HepG2 (cell line): ENCODE results near the gene GPS1. TPM values are rescaled to one million over a fixed set of nuclear protein-coding genes. Genes with fewer than 3 reads are reported as not detected.
A peak's percentile ranks its signal among the peaks of the same experiment; 100 is the strongest.

Experiments
- ATAC-seq: fragments of 200-7000 bp; cut with Tn5 transposase; 3 replicates; pipeline ENCODE4 v1.9.1; 2020; ENCODE audit warnings: mild to moderate bottlenecking, moderate library complexity
- BruUV-seq: library from RNA; stranded (reverse); fragments of 400-500 nt; replicated peaks from 2 replicates; lab custom pipeline; 2021; lab: Mats Ljungman, UMichigan
- CTCF ChIA-PET: fragments of 300-600 bp; formaldehyde crosslinking; extraction: SDS; loops from one replicate; lab custom pipeline; 2021; ENCODE audit warnings: low total read pairs, inconsistent platforms, low intra/inter-chr PET ratio; lab: Yijun Ruan, JAX
- POLR2A ChIA-PET: fragments of 350-600 bp; sonication (Branson Sonifier 250); formaldehyde crosslinking; loops from one replicate; lab custom pipeline; 2020; ENCODE audit warnings: antibody characterized with exemption, inconsistent platforms; lab: Yijun Ruan, JAX
- DNase-seq: peaks from one replicate; pipeline ENCODE4 v3.0.0-alpha.2; 2015; ENCODE audit warnings: low spot score
- FAIRE-seq: peaks from 3 replicates; lab custom pipeline; 2011; peaks lifted over from hg19 to GRCh38; lab: Jason Lieb, UNC
- H2AFZ ChIP-seq: one replicate; pipeline ENCODE4 v1.6.1; 2011; ENCODE audit warnings: low read length, inconsistent platforms
- H3K27ac ChIP-seq: fragments of 300-600 bp; 3 replicates; pipeline ENCODE4 v1.8.0; 2011; ENCODE audit warnings: mixed run types, mild to moderate bottlenecking, mixed read lengths, low read length, inconsistent platforms; ENCODE audit not compliant: insufficient read depth; ENCODE audit errors: extremely low read length
- H3K27me3 ChIP-seq, 2 experiments: fragments of 200-600 bp in 1 of 2; 2 replicates in 1 of 2; 3 replicates in 1 of 2; pipeline versions ENCODE4 v1.6.0 to v1.8.0; 2011; ENCODE audit warnings: low read length in 2 of 2, mild to moderate bottlenecking in 2 of 2, moderate library complexity in 2 of 2, inconsistent platforms in 1 of 2; ENCODE audit not compliant: insufficient read depth in 2 of 2, control insufficient read depth in 1 of 2
- H3K36me3 ChIP-seq, 2 experiments: fragments of 200-600 bp in 1 of 2; replicated peaks in 1 of 2; 2 replicates in 1 of 2; 3 replicates in 1 of 2; pipeline versions ENCODE4 v1.5.1 to v1.8.0; 2011; ENCODE audit warnings: low read length in 2 of 2, inconsistent platforms in 1 of 2; ENCODE audit not compliant: insufficient read depth in 2 of 2, control insufficient read depth in 1 of 2
- H3K4me1 ChIP-seq: 2 replicates; pipeline ENCODE4 v1.5.1; 2012; ENCODE audit warnings: low read length, inconsistent platforms; ENCODE audit not compliant: insufficient read depth
- H3K4me2 ChIP-seq: 2 replicates; pipeline ENCODE4 v1.6.0; 2011; ENCODE audit warnings: low read depth, low read length, inconsistent platforms
- H3K4me3 ChIP-seq, 3 experiments: fragments of 200-600 bp in 1 of 3; sonication (generic), shearing (Covaris generic) in 1 of 3; replicated peaks in 1 of 3; 2 replicates each; pipeline ENCODE4 v1.5.1; 2011 to 2016; ENCODE audit warnings: low read length in 3 of 3, inconsistent platforms in 2 of 3, low read depth in 2 of 3, mild to moderate bottlenecking in 2 of 3, control low read depth in 1 of 3, mixed read lengths in 1 of 3; ENCODE audit not compliant: insufficient read depth in 1 of 3
- H3K79me2 ChIP-seq: one replicate; pipeline ENCODE4 v1.6.1; 2011; ENCODE audit warnings: low read length, inconsistent platforms; ENCODE audit not compliant: insufficient read depth
- H3K9ac ChIP-seq: 2 replicates; pipeline ENCODE4 v1.6.0; 2011; ENCODE audit warnings: mild to moderate bottlenecking, low read depth, low read length, inconsistent platforms; ENCODE audit not compliant: insufficient read depth
- H3K9me3 ChIP-seq: 2 replicates; pipeline ENCODE4 v1.5.1; 2012; ENCODE audit warnings: mild to moderate bottlenecking, low read length
- H4K20me1 ChIP-seq: 2 replicates; pipeline ENCODE4 v1.6.0; 2011; ENCODE audit warnings: inconsistent platforms, mild to moderate bottlenecking, low read length, moderate library complexity; ENCODE audit not compliant: insufficient read depth
- AGO1 ChIP-seq: fragments of 200-400 bp; formaldehyde crosslinking; IDR thresholded peaks from 2 replicates; pipeline ENCODE4 v1.6.1; 2017; ENCODE audit warnings: mild to moderate bottlenecking, low read depth, low read length, moderate library complexity; ENCODE audit not compliant: poor library complexity, severe bottlenecking
- DNMT1 ChIP-seq: sonication (generic); formaldehyde crosslinking; IDR thresholded peaks from 2 replicates; pipeline ENCODE4 v1.5.1; 2020; ENCODE audit warnings: mild to moderate bottlenecking, missing genetic modification reagents
- HNF4G ChIP-seq, 2 experiments: sonication (generic) in 1 of 2; formaldehyde crosslinking in 1 of 2; IDR thresholded peaks; 2 replicates each; pipeline versions ENCODE4 v1.4.0 to v1.6.1; 2011 to 2020; ENCODE audit warnings: borderline replicate concordance in 2 of 2, low read depth in 2 of 2, mild to moderate bottlenecking in 2 of 2, low read length in 1 of 2, missing genetic modification reagents in 1 of 2, moderate library complexity in 1 of 2
- KLF15 ChIP-seq: sonication (generic); formaldehyde crosslinking; IDR thresholded peaks from 2 replicates; pipeline ENCODE4 v1.8.1; 2023; ENCODE audit warnings: borderline replicate concordance, mild to moderate bottlenecking, inconsistent platforms, missing genetic modification reagents, mixed read lengths
- KLF9 ChIP-seq: IDR thresholded peaks from 2 replicates; pipeline ENCODE4 v1.6.1; 2016; ENCODE audit warnings: low read depth
- MXD3 ChIP-seq: IDR thresholded peaks from 2 replicates; pipeline ENCODE4 v1.6.1; 2016; ENCODE audit warnings: mild to moderate bottlenecking, missing biosample characterization, missing genetic modification reagents
- SAP130 ChIP-seq: IDR thresholded peaks from 2 replicates; pipeline ENCODE4 v1.6.1; 2016; ENCODE audit warnings: low read depth
- SETDB1 ChIP-seq: sonication (generic); formaldehyde crosslinking; IDR thresholded peaks from 2 replicates; pipeline ENCODE4 v1.5.1; 2020; ENCODE audit warnings: missing genetic modification reagents, mild to moderate bottlenecking, borderline replicate concordance
- SIN3A ChIP-seq: IDR thresholded peaks from 2 replicates; pipeline ENCODE4 v1.6.1; 2011; ENCODE audit warnings: low read depth, mild to moderate bottlenecking, control low read depth, low read length, borderline replicate concordance
- SRSF1 ChIP-seq: fragments of 200-400 bp; formaldehyde crosslinking; optimal IDR thresholded peaks from 2 replicates; pipeline ENCODE3; 2017; ENCODE audit warnings: mild to moderate bottlenecking, low read depth, low read length, moderate library complexity
- ZNF124 ChIP-seq: sonication (generic); formaldehyde crosslinking; IDR thresholded peaks from 2 replicates; pipeline ENCODE4 v1.4.0; 2020; ENCODE audit warnings: missing genetic modification reagents
- ZNF383 ChIP-seq: sonication (generic); formaldehyde crosslinking; IDR thresholded peaks from 2 replicates; pipeline ENCODE4 v1.4.0; 2020; ENCODE audit warnings: missing genetic modification reagents, mild to moderate bottlenecking, borderline replicate concordance
- ZNF546 ChIP-seq: sonication (generic); formaldehyde crosslinking; conservative IDR thresholded peaks from 2 replicates; pipeline ENCODE4 v1.8.1; 2023; ENCODE audit warnings: mild to moderate bottlenecking, missing genetic modification reagents
- ZNF567 ChIP-seq: sonication (generic); formaldehyde crosslinking; IDR thresholded peaks from 2 replicates; pipeline ENCODE4 v1.8.1; 2023; ENCODE audit warnings: mild to moderate bottlenecking, missing genetic modification reagents, borderline replicate concordance
- ZNF619 ChIP-seq: sonication (generic); formaldehyde crosslinking; IDR thresholded peaks from 2 replicates; pipeline ENCODE4 v1.4.0; 2020; ENCODE audit warnings: mild to moderate bottlenecking, missing genetic modification reagents
- ZNF678 ChIP-seq: sonication (generic); formaldehyde crosslinking; IDR thresholded peaks from 2 replicates; pipeline ENCODE4 v1.4.0; 2020; ENCODE audit warnings: mild to moderate bottlenecking, missing genetic modification reagents
- ZNF775 ChIP-seq: sonication (generic); formaldehyde crosslinking; IDR thresholded peaks from 2 replicates; pipeline ENCODE4 v1.4.0; 2020; ENCODE audit warnings: missing genetic modification reagents, mild to moderate bottlenecking, moderate library complexity, borderline replicate concordance
- WGBS: methylation state at CpG from one replicate; pipeline ENCODE4 v1.1.6; 2017; ENCODE audit warnings: low lambda C conversion rate; 5-methylcytosine and 5-hydroxymethylcytosine counted together
- in situ Hi-C: cut with HindIII; loops from 2 replicates; pipeline ENCODE4 v1.10.0; 2017; ENCODE audit warnings: low pct_unique_long_range_greater_than_20kb; ENCODE audit not compliant: extremely low pct_ligation_motif_present
- intact Hi-C: fragments of 100-400 bp; cut with micrococcal nuclease; formaldehyde crosslinking; loops from one replicate; pipeline ENCODE4 v1.10.0; 2022; ENCODE audit not compliant: unreplicated experiment
- polyA plus RNA-seq, 8 experiments: library from polyadenylated mRNA; depleted of rRNA in 3 of 8; stranded (reverse) in 7 of 8; unstranded in 1 of 8; fragments of >200 nt; fragmentation: Illumina TruSeq in 4 of 8; extraction: Trizol in 4 of 8; gene quantifications; 2 replicates each; pipeline versions ENCODE4 v1.2.1 to v1.2.3, GENCODE V29; 2011 to 2016; ENCODE audit warnings: low read depth in 4 of 8, missing spikeins in 1 of 8, mixed read lengths in 1 of 8; ENCODE audit not compliant: insufficient read depth in 1 of 8
- total RNA-seq, 5 experiments: library from RNA; depleted of rRNA; stranded (reverse); fragments of >200 nt; fragmentation: Illumina TruSeq; extraction: Trizol; gene quantifications; 2 replicates each; pipeline ENCODE4 v1.2.3, GENCODE V29; 2016; ENCODE audit warnings: low read depth in 1 of 5
- TF ChIP-seq, protein P1 (sequence below): sonication (generic); formaldehyde crosslinking; IDR thresholded peaks from 2 replicates; pipeline ENCODE4 v1.4.0; 2020; ENCODE audit warnings: mild to moderate bottlenecking, missing genetic modification reagents

Gene GPS1
- total and polyA plus RNA-seq, 2 of the 13 experiments (the other 11 are each of a cell fraction or from before 2014, with no cell fraction given) = 124 to 128 TPM

DNA sequence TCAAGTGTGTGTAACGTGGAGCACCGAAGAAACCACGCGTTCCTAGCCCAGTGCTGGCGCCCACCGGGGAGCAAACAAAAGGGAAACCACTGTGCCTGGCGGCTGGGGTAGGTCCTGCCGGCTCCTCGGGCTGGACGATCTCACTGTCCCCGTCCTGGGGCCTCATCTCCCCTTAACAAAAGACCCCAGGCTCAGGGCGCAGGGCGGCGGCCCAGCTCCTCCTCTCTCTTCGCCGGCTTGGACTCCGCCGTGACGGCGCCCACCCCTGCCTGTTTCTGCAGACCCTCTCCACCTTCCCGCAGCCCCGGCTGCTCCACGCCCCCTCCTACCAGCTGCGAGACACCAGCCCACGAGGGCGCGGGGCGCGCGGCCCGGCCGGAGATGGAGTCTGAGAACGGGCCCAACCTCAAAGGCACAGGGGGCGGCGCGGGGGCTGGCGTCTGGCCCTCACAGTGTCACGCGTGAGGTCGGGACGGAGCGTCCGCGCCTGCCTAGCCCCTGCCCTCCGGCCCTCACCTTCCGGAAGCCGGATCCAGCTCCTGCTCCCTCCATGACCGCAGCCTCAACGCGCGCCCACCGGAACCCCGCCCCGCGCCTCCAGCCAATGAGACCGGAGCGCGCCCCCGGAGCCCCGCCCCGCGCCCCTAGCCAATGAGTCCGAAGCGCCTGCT, 29.3 kb upstream of the GPS1 start, which contains the start of gene CENPX:
TSS of gene CENPX (minus strand) at position 569 of the 671 bp plus-strand sequence. CDS start at position 552, 17 bp downstream.
- ATAC-seq (peak; percentile 67), DNase-seq (no peak), FAIRE-seq (no peak)
- POLR2A ChIA-PET = interaction anchor here (0.6 to 14.1 kb wide), 40 partner anchors 9 to 320 kb away, joined by 3 to 470 read pairs (median 6); partner anchors contain the start of genes ARHGDIA, DCXR, FASN and MAFG
- Histone ChIP-seq H3K4me3 (peak within 1 kb of the TSS; percentile 80 to 90 (median 90)), H3K36me3 (peaks cover 1 to 3% of the 10 kb centered on the region in 2 experiments; a peak in 2 of 5 replicates), H3K79me2 (peaks cover 41% of the 10 kb centered on the region), H3K9ac (peak within 1 kb of the TSS; percentile 95), H3K27me3 (no peaks in the 10 kb centered on the region; a peak in 1 of 5 replicates), H3K27ac (peak within 1 kb of the TSS; percentile 78), H3K9me3 (no peaks in the 10 kb centered on the region), H2AFZ (no peak within 1 kb of the TSS), H3K4me1 (peaks cover 73% of the 10 kb centered on the region), H4K20me1 (no peaks in the 10 kb centered on the region; the same call in 1 of the 2 replicates), H3K4me2 (peak within 1 kb of the TSS; percentile 95)
- CTCF ChIA-PET = interaction anchor here (0.9 to 6.8 kb wide), 4 partner anchors 22 to 131 kb away, joined by 3 to 181 read pairs (median 4); partner anchors contain the start of genes ALYREF, ANAPC11 and NOTUM
- TSS peak; percentile 82 for BruUV-seq
- intact Hi-C loops = loop anchor here (5.0 kb wide), 2 partner anchors 130 to 155 kb away; no protein-coding TSS in a partner anchor
- in situ Hi-C loops = loop anchor here (5.0 kb wide), 1 partner anchor 65 kb away; no protein-coding TSS in a partner anchor
- WGBS = 2% methylated on average over 16 of the region's 64 CpGs
- peak; percentile 88 for TF ChIP-seq SAP130 (CRISPR knock-in tag)
- peak; percentile 99 for TF ChIP-seq AGO1
- TF ChIP-seq SRSF1 = no peak
- TF ChIP-seq ZNF678 (CRISPR knock-in tag) = peak; percentile 89; the same call in 1 of the 2 replicates
- TF ChIP-seq SIN3A = peak; percentile 71; the same call in 1 of the 2 replicates
- no peak for TF ChIP-seq ZNF546 (CRISPR knock-in tag)
- TF ChIP-seq ZNF124 = peak; percentile 41; the same call in 1 of the 2 replicates
- no peak; the same call in 1 of the 2 replicates for TF ChIP-seq ZNF383 (CRISPR knock-in tag)
- no peak for TF ChIP-seq HNF4G (IDR thresholded peaks at IDR 0.05; ENCODE audit: borderline replicate concordance, low read depth, low read length)
- TF ChIP-seq HNF4G (CRISPR knock-in tag; IDR thresholded peaks at IDR 0.05; ENCODE audit: borderline replicate concordance, low read depth) = 0 out of 2 replicates have a peak, but pooled peaks have one; percentile 59
- no peak for TF ChIP-seq KLF9
- TF ChIP-seq DNMT1 (CRISPR knock-in tag) = 0 out of 2 replicates have a peak, but pooled peaks have one; percentile 58
- peak; percentile 76 for TF ChIP-seq KLF15
- TF ChIP-seq, protein P1, sequence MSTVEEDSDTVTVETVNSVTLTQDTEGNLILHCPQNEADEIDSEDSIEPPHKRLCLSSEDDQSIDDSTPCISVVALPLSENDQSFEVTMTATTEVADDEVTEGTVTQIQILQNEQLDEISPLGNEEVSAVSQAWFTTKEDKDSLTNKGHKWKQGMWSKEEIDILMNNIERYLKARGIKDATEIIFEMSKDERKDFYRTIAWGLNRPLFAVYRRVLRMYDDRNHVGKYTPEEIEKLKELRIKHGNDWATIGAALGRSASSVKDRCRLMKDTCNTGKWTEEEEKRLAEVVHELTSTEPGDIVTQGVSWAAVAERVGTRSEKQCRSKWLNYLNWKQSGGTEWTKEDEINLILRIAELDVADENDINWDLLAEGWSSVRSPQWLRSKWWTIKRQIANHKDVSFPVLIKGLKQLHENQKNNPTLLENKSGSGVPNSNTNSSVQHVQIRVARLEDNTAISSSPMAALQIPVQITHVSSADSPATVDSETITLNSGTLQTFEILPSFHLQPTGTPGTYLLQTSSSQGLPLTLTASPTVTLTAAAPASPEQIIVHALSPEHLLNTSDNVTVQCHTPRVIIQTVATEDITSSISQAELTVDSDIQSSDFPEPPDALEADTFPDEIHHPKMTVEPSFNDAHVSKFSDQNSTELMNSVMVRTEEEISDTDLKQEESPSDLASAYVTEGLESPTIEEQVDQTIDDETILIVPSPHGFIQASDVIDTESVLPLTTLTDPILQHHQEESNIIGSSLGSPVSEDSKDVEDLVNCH (CRISPR knock-in tag) = no peak
- 0 out of 2 replicates have a peak, but pooled peaks have one; percentile 45 for TF ChIP-seq ZNF567
- no peak for TF ChIP-seq SETDB1 (CRISPR knock-in tag)
- 0 out of 2 replicates have a peak, but pooled peaks have one; percentile 69 for TF ChIP-seq ZNF619
- peak; percentile 77; the same call in 1 of the 2 replicates for TF ChIP-seq MXD3
- TF ChIP-seq ZNF775 (CRISPR knock-in tag) = no peak
